Embryonic facial prominence (tissue), 1 donor: ENCODE results near the gene TCF20.

ENCODE experiments used
- DNase-seq: peaks from one replicate; pipeline ENCODE4 v3.0.0-alpha.2; 2016; ENCODE audit errors: extremely low spot score

TCF20 gene

DNA sequence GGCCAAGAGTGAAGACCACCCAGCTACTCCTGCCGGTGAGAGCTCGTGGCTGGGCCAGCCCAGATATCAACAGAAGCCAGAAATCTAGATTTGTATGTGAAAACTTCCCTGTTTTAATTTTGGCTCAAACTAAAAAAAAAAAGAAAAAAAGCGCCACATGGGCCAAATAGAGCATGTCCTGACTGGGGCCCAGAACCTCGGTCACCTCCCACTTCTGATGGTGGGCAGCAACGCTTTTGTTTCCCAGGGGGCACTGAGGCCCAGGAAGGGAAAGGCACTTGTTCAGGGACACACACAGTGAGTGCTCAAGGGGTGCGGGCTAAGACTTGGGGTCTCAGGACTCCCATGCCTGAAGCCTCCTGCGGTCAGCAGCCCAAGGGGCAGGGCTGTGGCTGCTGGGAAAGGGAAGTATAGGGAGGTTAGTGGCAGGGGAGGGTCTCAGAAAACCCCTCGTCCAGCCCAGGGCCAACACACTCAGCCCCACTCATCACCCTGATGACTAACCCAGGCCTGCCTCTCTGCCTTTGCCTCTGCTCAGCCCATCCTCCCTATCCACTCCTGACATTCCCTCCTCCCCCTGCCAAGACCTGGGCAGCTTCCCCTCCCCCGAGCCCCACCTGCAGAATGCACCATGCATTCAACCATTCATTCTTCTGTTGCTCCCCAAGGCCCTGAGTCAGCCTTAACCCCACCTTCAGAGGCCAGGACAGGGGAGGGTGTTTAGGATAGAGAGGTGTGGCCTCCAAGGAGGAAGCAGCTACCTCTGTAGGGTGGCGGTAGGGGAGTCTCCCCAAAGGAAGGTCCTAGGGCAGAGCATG, 30.0 kb upstream of the TCF20 start:
- no peak for DNase-seq

- DNase-seq, result peak; percentile 69
Measured at GRCh38 chr22:42299586-42300258, 29.3 kb upstream of the TCF20 start.

DNA sequence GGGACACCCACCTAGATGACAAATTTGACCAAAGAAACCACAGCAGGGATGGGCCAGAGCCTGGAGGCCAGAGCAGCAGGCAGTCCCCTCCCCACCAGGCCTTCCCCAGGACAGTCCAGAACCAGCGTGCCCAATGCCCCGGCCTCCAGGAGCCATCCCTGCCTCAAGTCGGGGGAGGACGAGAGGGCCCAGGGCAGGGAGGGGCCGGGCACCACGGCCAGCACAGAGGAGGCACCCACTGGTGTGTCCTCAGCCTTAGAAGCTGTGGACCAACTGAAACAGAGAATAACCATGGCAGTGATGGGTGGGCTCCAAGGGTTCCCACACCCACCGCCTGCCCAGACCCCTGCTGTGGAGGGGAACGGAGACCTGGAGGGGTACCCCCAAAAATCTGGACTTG, 28.3 kb upstream of the TCF20 start:
- no peak for DNase-seq

DNA sequence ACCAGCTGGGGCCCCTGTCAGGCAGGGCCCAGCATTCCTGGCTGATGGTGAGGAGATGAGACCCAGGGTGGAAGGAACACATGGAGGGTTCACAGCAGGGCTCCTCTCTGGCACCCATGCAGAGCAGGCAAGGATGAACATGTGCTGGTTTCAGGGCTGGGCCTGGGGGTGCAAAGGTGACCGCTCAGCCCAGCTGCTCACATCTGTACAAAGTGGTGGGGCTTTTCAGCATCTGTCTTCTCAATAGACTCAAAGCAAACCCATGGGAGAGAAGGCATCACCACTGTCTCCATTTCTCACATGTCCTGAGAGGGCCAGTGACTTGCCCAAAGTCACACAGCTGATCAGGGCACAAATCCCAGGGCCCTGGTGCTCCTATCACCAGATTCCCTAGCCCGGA, 27.3 kb upstream of the TCF20 start:
- no peak for DNase-seq

DNA sequence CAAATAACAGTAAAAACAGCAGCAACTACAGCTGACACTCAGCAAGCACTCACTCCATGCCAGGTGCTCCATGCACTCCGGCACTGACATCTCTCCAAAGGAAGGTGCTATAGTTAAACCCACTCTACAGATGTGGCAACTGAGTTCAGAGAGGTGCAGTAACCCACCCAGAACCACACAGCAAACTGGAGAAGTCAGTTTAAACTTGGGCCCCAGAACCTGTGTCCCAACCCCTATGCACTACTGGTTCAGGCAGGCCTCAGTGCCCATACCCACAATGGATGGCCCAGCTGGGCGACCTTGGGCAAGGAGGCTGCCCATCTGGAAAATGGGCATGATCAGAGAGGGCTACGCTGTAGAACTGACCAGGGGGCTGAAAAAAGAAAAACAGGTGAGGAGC, 26.4 kb upstream of the TCF20 start:
- no peak for DNase-seq

GRCh38 chr22:42296381-42296853, 26.0 kb upstream of the TCF20 start:
- no peak for DNase-seq

- no peak for DNase-seq
Measured at GRCh38 chr22:42294034-42294985, 23.9 kb upstream of the TCF20 start.

DNA sequence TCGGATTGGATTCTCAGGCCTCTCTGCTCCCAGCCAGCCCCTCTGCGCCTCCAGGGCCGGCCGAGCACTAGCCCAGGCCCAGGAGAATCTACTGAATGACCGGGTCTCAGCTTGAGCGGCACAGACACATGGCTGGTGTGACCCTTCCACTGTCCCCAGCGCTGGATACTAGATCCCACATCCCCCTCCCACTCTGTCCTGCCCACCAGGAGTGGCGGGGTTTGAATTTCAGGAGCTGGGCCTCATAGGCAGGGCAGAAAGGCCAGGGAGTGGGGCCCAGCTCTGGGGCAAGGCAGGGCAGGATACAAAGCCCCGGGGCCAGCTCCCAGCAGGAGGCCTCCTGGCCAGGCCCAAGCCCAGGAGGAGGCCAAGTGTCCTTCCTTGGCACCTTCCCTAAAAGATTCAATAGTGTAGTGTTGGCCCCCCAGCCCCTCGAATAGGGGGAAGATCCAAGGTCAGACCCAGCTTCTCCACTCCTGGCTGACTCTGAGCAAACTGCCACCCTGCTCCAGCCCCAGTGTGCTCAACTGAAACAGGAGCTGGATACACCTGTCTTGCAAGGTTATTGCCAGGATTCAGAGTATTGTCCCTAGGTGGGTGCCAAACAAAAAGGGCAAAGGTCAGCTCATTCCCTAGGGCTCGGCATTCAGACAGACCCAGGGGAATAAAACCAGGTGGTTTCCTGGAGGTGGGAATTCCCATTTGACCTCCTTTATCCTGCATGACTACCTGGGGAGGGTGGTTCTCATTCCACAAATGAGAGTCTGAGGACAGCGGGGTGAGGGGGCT, 22.5 kb upstream of the TCF20 start:
- no peak for DNase-seq

- no peak for DNase-seq
Measured at GRCh38 chr22:42291287-42291686, 20.8 kb upstream of the TCF20 start.

DNA sequence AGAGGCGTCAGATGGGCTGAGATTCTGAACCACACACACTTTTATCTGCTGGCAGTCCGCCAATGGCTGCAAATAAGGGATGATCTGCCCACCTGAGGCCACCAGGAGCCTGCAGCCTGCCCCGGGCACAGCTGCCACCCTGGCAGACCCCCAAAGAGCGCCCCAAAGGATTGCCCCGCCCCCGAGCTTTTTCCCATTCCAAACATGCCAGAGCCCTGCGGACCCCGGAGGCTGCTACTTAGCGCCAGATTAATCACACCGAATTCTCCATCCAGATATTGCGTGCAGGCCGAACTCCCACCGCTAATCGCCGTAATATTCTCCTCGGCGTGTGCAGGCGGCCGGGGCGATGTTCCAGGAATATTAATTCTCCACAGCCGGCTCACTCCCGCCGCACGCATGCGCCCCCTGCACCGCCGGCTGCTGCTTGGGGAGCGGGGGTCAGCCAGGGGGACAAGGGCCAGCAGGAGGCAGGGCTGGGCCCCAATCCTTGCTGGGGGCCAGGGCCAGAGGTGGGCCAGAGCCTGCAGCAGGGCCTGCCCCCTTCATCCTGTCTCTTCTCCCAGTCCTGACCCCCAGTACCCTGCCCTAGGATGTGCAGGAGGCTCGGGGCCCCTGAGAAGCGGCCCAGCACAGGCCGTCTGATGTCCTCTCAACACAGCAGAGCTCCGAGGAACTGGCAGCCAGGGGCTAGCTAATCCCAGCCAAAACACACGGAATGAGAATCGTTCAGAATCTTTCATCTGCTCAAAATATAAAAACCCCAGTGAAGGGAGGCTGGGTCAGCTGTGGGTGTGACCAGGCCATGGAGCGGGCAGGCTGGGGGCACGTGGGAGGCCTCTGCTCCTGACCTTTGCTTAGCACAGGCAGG, 19.5 kb upstream of the TCF20 start:
- no peak for DNase-seq

DNA sequence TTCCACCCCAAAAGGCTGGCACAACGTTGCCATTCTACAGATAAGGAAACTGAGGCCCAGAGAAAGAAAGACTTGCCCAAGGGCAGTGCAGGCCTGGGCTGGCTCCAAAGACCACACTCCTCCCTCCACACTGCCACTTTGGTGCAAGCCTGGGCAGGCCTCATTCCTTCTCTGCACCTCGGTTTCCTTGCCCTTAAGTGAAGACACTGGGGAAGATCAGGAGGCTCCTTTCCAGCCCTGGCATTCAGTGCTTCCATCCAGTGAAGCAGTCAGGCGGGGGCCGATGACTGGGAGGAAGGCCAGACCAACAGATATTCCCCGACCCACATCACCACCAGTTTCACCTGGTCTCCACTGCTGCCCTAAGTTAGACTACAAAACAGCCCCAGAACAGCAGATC, 18.3 kb upstream of the TCF20 start:
- DNase-seq, result no peak

- DNase-seq, result no peak
Measured at GRCh38 chr22:42287174-42287890, 16.9 kb upstream of the TCF20 start.

DNA sequence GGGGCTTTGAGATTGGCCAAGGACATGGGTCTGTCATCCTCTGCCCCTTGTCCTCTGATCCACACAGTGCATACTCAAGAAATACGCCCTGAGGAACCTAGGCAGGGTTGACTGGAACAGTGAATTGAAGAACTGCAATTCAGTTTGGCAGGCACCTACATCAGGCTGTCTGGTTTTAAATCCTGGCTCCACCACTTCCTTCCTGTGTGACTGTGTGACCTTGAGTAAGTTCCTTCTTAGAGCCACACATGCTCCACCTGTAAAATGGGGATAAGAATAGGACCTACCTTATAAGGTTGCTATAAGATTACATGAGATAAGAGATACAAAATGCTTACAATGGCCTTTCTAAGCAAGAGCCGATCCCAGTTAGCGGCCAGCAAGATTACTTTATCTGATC, 15.8 kb upstream of the TCF20 start:
- no peak for DNase-seq

- DNase-seq, result no peak
Measured at GRCh38 chr22:42285604-42286003, 15.2 kb upstream of the TCF20 start.

DNA sequence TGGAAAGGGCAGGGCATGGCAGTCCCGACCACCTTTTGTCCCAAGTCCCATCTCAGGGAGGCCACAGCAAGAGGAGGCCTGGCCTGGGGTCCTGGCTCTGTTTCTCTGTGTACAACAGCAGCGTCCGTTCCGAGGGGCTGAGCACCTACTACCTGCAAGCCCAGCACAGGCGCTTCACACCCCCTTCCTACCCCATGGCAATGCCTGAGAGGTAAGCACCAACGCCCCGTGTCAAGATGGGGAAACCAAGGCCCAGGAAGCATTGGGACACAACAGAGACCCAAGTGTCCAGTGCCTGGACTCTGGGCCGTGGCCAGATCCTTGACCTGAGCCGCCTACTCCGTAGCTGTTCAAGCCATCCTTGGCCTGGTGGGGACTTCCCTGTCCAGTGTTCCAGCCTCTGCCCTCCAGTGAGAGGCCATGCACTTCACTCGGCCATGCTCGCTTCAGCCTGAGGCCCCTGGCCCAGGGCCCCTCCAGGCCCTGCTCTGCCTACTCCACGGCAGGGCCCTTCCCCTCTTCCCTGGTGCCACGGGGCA, 14.3 kb upstream of the TCF20 start:
- no peak for DNase-seq

GRCh38 chr22:42284202-42284591, 13.7 kb upstream of the TCF20 start:
- no peak for DNase-seq

DNA sequence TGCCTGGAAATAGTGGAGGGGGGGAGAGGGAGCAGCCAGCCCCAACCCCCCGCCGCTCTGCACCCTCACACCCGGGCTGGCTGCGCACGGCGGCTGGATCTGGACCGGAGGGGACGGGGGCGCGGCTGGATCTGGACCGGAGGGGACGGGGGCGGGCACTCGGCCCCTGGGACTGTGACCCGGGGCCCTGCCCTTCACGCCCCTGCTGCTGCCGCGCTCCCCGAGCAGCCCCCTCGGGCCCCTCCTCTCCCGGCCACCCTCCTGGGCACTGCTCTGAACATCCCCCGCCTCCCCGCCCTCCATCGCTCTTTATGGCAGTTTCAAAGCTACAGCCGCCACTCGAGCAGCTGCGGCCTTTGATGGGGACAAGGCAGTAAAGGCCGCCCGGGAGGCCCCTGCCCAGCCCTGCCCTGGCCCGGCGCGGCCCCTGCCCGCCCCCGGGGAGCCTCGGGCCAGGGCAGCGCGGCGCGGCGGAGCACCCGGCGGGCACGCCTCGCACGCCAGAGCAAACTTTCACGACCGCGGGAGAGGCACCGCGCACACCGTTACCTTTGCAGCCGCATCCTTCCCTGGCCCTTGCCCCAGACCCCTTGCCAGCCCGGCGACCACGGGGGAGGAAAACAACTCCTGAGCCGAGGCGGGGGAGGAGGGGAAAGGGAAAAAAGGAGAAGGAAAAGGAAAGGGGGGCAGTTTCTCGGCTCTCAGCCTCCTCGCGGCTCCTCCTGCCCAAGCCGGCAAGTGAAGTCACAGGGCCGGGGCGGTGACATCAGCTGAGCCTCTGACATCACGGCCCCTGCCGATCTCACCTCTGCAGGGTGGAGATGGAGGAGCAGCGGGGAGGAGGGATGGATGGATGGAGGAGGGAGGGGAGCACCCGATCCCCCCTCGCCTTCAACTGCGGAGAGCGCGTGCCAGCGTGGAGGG, 13.1 kb upstream of the TCF20 start:
- DNase-seq, result no peak

DNA sequence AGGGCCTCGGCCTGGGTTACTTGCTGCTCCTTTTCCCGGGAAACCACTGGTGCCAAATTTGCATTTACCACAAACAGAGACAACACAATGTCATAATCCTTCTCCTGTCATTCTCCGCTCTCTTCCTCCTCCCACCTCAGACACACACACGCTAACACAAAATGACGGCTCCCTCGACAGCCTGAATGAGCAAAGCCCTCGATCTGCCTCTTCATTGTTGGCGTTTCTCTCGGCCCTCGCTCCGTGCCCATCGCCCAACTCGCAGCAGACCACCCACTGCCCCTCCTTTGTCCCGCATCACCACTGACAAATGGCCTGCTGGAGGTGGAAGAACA, 12.5 kb upstream of the TCF20 start:
- no peak for DNase-seq
